RPMI7951 (cell line): ENCODE data around the gene SUSD1. TPM values are rescaled to one million over a fixed set of nuclear protein-coding genes. Genes with fewer than 3 reads are reported as not detected.
"Not testable (repeated sequence)": the region's sequence is repeated elsewhere in the genome, so short reads cannot be mapped to it uniquely, and the experiment has no call there.

Experiments
- DNase-seq: peaks from one replicate; pipeline ENCODE4 v3.0.0-alpha.2; 2012; ENCODE audit warnings: low read depth
- total RNA-seq: library from RNA; depleted of rRNA; stranded (reverse); fragments of >200 nt; shearing (Covaris generic); gene quantifications from 2 replicates; pipeline ENCODE4 v1.2.3, GENCODE V29; 2014; rRNA removed

Gene SUSD1
- total RNA-seq = 2.9 and 3.4 TPM in 2 replicates

GRCh38 chr9:112174965-112175795, at the start of gene SUSD1:
TSS of gene SUSD1 (minus strand) at chr9:112175297. CDS start at chr9:112175235, 62 bp downstream.
- no peak for DNase-seq

GRCh38 chr9:112224401-112225289, 49.5 kb upstream of the SUSD1 start:
- DNase-seq = peak; percentile 45

- DNase-seq = no peak
Measured at GRCh38 chr9:112218908-112219307, 43.8 kb upstream of the SUSD1 start.

GRCh38 chr9:112212926-112213325, 37.8 kb upstream of the SUSD1 start:
- no peak for DNase-seq

GRCh38 chr9:112207451-112207850, 32.4 kb upstream of the SUSD1 start:
- DNase-seq = no peak

GRCh38 chr9:112203536-112203935, 28.4 kb upstream of the SUSD1 start:
- peak; percentile 46 for DNase-seq

- DNase-seq = no peak
Measured at GRCh38 chr9:112200711-112201110, 25.6 kb upstream of the SUSD1 start.

GRCh38 chr9:112198646-112199045, 23.5 kb upstream of the SUSD1 start:
- DNase-seq = no peak

- DNase-seq = no peak
Measured at GRCh38 chr9:112194969-112195431, 19.9 kb upstream of the SUSD1 start.

GRCh38 chr9:112193572-112194288, 18.6 kb upstream of the SUSD1 start:
- DNase-seq = no peak

- DNase-seq = not testable (repeated sequence)
Measured at GRCh38 chr9:112190320-112190719, 15.2 kb upstream of the SUSD1 start.

- DNase-seq = no peak
Measured at GRCh38 chr9:112188884-112189283, 13.8 kb upstream of the SUSD1 start.

GRCh38 chr9:112187404-112187803, 12.3 kb upstream of the SUSD1 start:
- no peak for DNase-seq

GRCh38 chr9:112186695-112187094, 11.6 kb upstream of the SUSD1 start:
- no peak for DNase-seq

GRCh38 chr9:112184946-112185345, 9.8 kb upstream of the SUSD1 start:
- DNase-seq = no peak

- DNase-seq = no peak
Measured at GRCh38 chr9:112184221-112184620, 9.1 kb upstream of the SUSD1 start.

- peak; percentile 76 for DNase-seq
Measured at GRCh38 chr9:112180387-112180881, 5.3 kb upstream of the SUSD1 start.

- peak; percentile 35 for DNase-seq
Measured at GRCh38 chr9:112179816-112180215, 4.7 kb upstream of the SUSD1 start.

- no peak for DNase-seq
Measured at GRCh38 chr9:112176524-112176923, 1.4 kb upstream of the SUSD1 start.

GRCh38 chr9:112175796-112176315, 759 bp upstream of the SUSD1 start:
- DNase-seq = no peak

GRCh38 chr9:112174222-112174964, 704 bp downstream of the SUSD1 start:
- DNase-seq = peak; percentile 82
